Gastrocnemius medialis (tissue), 4 donors: Measurements from ENCODE around the gene PRAME. TPM values are rescaled to one million over a fixed set of nuclear protein-coding genes. Genes with fewer than 3 reads are reported as not detected.
"Not testable (repeated sequence)": the region's sequence is repeated elsewhere in the genome, so short reads cannot be mapped to it uniquely, and the experiment has no call there.

ENCODE experiments used
- ATAC-seq, 2 donors: fragments of 150-250 bp; one replicate each; pipeline ENCODE4 v1.9.1; 2016
- DNase-seq, 2 donors: peaks; one replicate each; pipeline ENCODE4 v3.0.0-alpha.2; 2019
- H3K27ac ChIP-seq, 4 donors: fragments of 200-600 bp; sonication (generic); 1 replicate in 1 of 4; 2 replicates in 3 of 4; pipeline ENCODE4 v1.5.1; 2016 to 2018; ENCODE audit warnings: mild to moderate bottlenecking in 2 of 4, moderate library complexity in 1 of 4
- H3K27me3 ChIP-seq, 3 donors: fragments of 200-600 bp; sonication (generic) in 2 of 3; 1 replicate in 1 of 3; 2 replicates in 2 of 3; pipeline versions ENCODE4 v1.5.1 to v1.6.0; 2016 to 2019; ENCODE audit warnings: mild to moderate bottlenecking in 1 of 3, moderate library complexity in 1 of 3
- H3K36me3 ChIP-seq, 2 donors: fragments of 200-600 bp; sonication (generic) in 1 of 2; one replicate each; pipeline ENCODE4 v1.5.1; 2017 to 2018
- H3K4me1 ChIP-seq, 2 donors: fragments of 200-600 bp; sonication (generic) in 1 of 2; one replicate each; pipeline ENCODE4 v1.5.1; 2016 to 2017; ENCODE audit warnings: mild to moderate bottlenecking in 2 of 2
- H3K4me3 ChIP-seq, 4 donors: fragments of 200-600 bp; sonication (generic) in 3 of 4; 1 replicate in 1 of 4; 2 replicates in 3 of 4; pipeline ENCODE4 v1.5.1; 2016 to 2019; ENCODE audit warnings: mild to moderate bottlenecking in 2 of 4
- H3K9me3 ChIP-seq, 3 donors: fragments of 200-600 bp; sonication (generic) in 2 of 3; 1 replicate in 1 of 3; 2 replicates in 2 of 3; pipeline ENCODE4 v1.5.1; 2016 to 2019
- POLR2A ChIP-seq, 2 donors: fragments of 450-650 bp; IDR thresholded peaks; one replicate each; pipeline ENCODE4 v1.6.1; 2017; ENCODE audit warnings: antibody characterized with exemption in 2 of 2, mild to moderate bottlenecking in 2 of 2, moderate library complexity in 2 of 2
- in situ Hi-C, 4 donors: fragments of 200-750 bp; cut with MboI; loops; one replicate each; pipeline versions ENCODE4 v1.15.0 to v1.8.0; 2017; ENCODE audit warnings: low sequenced_read_pairs in 4 of 4
- intact Hi-C: fragments of 100-400 bp; cut with DNase I; formaldehyde crosslinking; loops from one replicate; pipeline ENCODE4 v1.15.1; 2023; ENCODE audit warnings: low total_unique reads
- total RNA-seq, 4 donors: library from RNA; depleted of rRNA; stranded (reverse); fragments of >200 nt; gene quantifications; one replicate each; pipeline versions ENCODE4 v1.1.0 to v1.2.3, GENCODE V29; 2016
- TF ChIP-seq, protein P1 (sequence below), 5 experiments: fragments of 450-650 bp in 3 of 5; fragments of 200-600 bp in 2 of 5; sonication (generic) in 2 of 5; IDR thresholded peaks in 4 of 5; conservative IDR thresholded peaks in 1 of 5; 1 replicate in 4 of 5; 2 replicates in 1 of 5; pipeline ENCODE4 v1.5.1; 2016 to 2019; ENCODE audit warnings: antibody characterized with exemption in 5 of 5, mild to moderate bottlenecking in 3 of 5, moderate library complexity in 3 of 5

The PRAME gene
- total RNA-seq, 4 donors from 2014 or later: not detected

DNA sequence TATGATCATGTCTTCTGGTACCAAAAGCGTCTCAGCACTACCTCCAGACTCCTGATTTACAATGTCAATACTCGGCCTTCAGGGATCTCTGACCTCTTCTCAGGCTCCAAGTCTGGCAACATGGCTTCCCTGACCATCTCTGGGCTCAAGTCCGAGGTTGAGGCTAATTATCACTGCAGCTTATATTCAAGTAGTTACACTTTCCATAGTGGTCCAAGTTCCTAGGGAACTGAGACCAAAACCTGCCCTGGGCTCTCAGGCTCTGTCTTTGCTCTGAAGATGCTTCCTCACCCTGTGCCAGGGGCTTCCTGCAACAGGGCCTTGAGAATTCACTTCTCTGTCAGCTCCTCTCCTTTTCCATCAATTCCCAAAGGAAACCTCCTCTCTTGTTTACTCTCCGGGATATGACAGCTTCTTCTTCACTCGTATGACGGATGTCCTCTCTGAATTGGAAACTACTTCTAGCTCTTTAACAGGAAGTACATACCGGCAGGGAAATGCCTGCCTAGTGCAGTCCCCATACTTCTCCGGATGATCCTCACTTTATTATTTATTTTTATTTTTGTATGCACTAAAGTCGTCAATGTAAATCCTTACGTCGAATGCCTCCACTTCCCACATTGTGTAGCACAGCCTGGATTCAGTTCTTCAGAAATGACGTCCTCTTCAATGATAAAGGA lies 29.6 kb upstream of the PRAME start:
- Histone ChIP-seq H3K4me3 (no peak overlapping the region), H3K9me3 (no peaks in the 10 kb centered on the region), H3K36me3 (no peaks in the 10 kb centered on the region), H3K27ac (no peak overlapping the region), H3K27me3 (peaks cover 0 to 8% (median 6%) of the 10 kb centered on the region in 3 donors), H3K4me1 (no peaks in the 10 kb centered on the region)
- no peak for ATAC-seq
- TF ChIP-seq POLR2A (IDR thresholded peaks at IDR 0.05): no peak
- TF ChIP-seq, protein P1, sequence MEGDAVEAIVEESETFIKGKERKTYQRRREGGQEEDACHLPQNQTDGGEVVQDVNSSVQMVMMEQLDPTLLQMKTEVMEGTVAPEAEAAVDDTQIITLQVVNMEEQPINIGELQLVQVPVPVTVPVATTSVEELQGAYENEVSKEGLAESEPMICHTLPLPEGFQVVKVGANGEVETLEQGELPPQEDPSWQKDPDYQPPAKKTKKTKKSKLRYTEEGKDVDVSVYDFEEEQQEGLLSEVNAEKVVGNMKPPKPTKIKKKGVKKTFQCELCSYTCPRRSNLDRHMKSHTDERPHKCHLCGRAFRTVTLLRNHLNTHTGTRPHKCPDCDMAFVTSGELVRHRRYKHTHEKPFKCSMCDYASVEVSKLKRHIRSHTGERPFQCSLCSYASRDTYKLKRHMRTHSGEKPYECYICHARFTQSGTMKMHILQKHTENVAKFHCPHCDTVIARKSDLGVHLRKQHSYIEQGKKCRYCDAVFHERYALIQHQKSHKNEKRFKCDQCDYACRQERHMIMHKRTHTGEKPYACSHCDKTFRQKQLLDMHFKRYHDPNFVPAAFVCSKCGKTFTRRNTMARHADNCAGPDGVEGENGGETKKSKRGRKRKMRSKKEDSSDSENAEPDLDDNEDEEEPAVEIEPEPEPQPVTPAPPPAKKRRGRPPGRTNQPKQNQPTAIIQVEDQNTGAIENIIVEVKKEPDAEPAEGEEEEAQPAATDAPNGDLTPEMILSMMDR (IDR thresholded peaks at IDR 0.05 in 4 of 5, conservative IDR thresholded peaks at IDR 0.05 in 1 of 5): no peak
- in situ Hi-C loops: no loop called here
- intact Hi-C loops: no loop called here
- no peak for DNase-seq

DNA sequence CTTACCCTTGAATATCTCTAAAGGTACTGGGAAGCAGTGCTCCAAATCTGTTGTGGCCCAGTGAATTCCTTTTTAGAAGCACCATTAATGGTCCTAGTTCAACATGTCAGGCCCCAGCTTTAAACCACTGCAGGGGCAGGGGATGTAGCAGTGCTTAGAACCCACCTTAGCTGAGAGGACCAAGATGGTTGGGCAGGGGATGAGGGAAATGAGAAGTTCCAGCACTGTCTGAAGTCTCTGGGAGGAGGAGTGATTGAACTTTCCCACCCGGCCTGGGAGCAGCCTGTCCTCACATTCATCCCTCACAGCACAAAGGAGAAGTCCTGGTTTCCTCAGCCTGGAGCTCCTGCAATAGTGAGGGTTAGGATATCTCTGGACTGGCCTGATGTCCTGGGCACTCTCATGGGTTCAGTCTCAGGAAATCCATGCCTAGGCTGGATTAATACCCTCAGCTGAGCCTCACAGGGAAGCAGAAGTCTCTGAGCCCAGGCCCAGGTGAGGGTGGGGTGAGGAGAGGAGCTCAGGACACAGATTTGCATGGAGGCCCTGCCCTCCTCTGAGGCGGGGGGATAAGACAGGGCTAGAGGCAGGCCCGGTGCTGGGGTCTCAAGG lies 28.6 kb upstream of the PRAME start:
- Histone ChIP-seq H3K27me3 (peaks cover 0 to 8% (median 6%) of the 10 kb centered on the region in 3 donors), H3K27ac (no peak overlapping the region), H3K4me3 (no peak overlapping the region), H3K4me1 (no peaks in the 10 kb centered on the region), H3K9me3 (no peaks in the 10 kb centered on the region), H3K36me3 (no peaks in the 10 kb centered on the region)
- TF ChIP-seq, protein P1 (IDR thresholded peaks at IDR 0.05 in 4 of 5, conservative IDR thresholded peaks at IDR 0.05 in 1 of 5): no peak
- TF ChIP-seq POLR2A (IDR thresholded peaks at IDR 0.05): no peak
- ATAC-seq: no peak
- in situ Hi-C loops (no loop called here), intact Hi-C loops (no loop called here)
- no peak for DNase-seq

DNA sequence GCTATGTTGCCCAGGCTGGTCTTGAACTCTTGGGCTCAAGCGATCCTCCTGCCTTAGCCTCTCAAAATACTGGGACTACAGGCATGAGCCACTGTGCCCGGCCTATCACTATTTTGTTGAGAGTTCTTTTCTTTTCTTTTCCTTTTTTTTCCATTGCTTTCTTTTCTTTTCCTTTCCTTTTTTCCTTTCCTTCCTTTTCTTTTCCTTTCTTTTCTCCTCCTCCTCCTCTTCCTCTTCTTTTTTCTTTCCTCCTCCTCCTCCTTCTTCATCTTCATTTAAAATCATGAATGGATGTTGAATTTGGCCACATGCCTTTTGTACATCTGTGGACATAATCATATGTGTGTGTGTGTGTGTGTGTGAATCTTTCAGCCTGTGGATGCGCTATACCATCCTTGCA lies 25.7 kb upstream of the PRAME start:
- ATAC-seq (no peak), DNase-seq (no peak)
- Histone ChIP-seq H3K27ac (no peak overlapping the region), H3K4me1 (no peaks in the 10 kb centered on the region), H3K9me3 (no peaks in the 10 kb centered on the region), H3K4me3 (no peak overlapping the region), H3K36me3 (no peaks in the 10 kb centered on the region), H3K27me3 (peaks cover 0 to 8% (median 6%) of the 10 kb centered on the region in 3 donors)
- intact Hi-C loops: no loop called here
- TF ChIP-seq, protein P1 (IDR thresholded peaks at IDR 0.05 in 4 of 5, conservative IDR thresholded peaks at IDR 0.05 in 1 of 5): no peak
- no peak for TF ChIP-seq POLR2A (IDR thresholded peaks at IDR 0.05)
- in situ Hi-C loops: no loop called here

DNA sequence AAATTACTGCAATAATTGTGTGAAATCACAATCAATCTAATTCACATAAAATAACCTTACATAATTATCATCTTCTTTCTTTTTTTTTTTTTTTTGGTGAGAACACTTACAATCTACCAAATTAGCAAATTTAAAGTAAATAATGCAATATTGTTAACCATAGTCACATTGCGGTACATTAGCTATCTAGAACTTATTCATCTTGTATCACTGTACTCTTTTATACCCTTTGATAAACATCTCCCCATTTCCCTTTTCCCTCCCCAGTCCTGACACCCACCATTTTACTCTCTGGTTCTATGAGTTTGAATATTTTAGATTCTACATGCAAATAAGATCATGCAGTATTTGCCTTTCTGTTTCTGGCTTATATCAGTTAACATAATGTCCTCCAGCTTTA lies 24.0 kb upstream of the PRAME start:
- in situ Hi-C loops: no loop called here
- Histone ChIP-seq H3K4me1 (no peaks in the 10 kb centered on the region), H3K9me3 (no peaks in the 10 kb centered on the region), H3K4me3 (no peak overlapping the region), H3K27me3 (peaks cover 0 to 8% (median 6%) of the 10 kb centered on the region in 3 donors), H3K36me3 (no peaks in the 10 kb centered on the region), H3K27ac (no peak overlapping the region)
- DNase-seq (no peak), ATAC-seq (no peak)
- intact Hi-C loops: no loop called here
- TF ChIP-seq POLR2A (IDR thresholded peaks at IDR 0.05): no peak
- TF ChIP-seq, protein P1 (IDR thresholded peaks at IDR 0.05 in 4 of 5, conservative IDR thresholded peaks at IDR 0.05 in 1 of 5): no peak

DNA sequence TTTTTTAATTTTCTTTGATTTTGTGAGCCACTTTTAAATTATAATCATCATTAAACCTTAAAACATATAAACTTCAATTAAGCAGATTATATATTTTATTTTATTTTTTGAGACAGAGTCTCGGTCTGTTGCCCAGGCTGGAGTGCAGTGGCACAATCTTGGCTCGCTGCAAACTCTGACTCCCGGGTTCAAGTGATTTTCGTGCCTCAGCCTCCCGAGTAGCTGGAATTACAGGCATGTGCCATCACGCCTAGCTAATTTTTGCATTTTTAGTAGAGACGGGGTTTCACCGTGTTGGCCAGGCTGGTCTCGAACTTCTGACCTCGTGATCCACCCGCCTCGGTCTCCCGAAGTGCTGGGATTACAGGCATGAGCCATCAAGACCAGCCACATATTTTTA lies 22.5 kb upstream of the PRAME start:
- H3K27me3 ChIP-seq, intact Hi-C loops, H3K27ac ChIP-seq, H3K4me3 ChIP-seq, ATAC-seq, H3K36me3 ChIP-seq, H3K4me1 ChIP-seq, in situ Hi-C loops, DNase-seq, H3K9me3 ChIP-seq: not testable (repeated sequence)
